ENCODE results near the gene BICD1.
"Not testable (repeated sequence)": the region's sequence is repeated elsewhere in the genome, so short reads cannot be mapped to it uniquely, and the experiment has no call there.

BICD1 gene

GRCh38 chr12:32166510-32166909 is 59.9 kb downstream of the BICD1 start:
- H3K36me3 Mint-ChIP-seq (ENCODE audit: low read depth), result no peaks in the 10 kb centered on the region
- H3K4me3 Mint-ChIP-seq, result no peak overlapping the region
- H3K27ac Mint-ChIP-seq, result no peak overlapping the region
- no peak for DNase-seq (ENCODE audit: low spot score)
- H3K27me3 Mint-ChIP-seq (ENCODE audit: low read depth), result no peaks in the 10 kb centered on the region
- H3K9me3 Mint-ChIP-seq, result no peaks in the 10 kb centered on the region
- no peaks in the 10 kb centered on the region for H3K4me1 Mint-ChIP-seq (ENCODE audit: low read depth)

- Mint-ChIP-seq H3K27ac (no peak overlapping the region), H3K27me3 (ENCODE audit: low read depth) (no peaks in the 10 kb centered on the region), H3K36me3 (ENCODE audit: low read depth) (no peaks in the 10 kb centered on the region), H3K4me3 (no peak overlapping the region), H3K9me3 (no peaks in the 10 kb centered on the region), H3K4me1 (ENCODE audit: low read depth) (no peaks in the 10 kb centered on the region)
- DNase-seq (ENCODE audit: low spot score), result no peak
Measured at GRCh38 chr12:32170437-32170998, 63.9 kb downstream of the BICD1 start.

GRCh38 chr12:32171211-32171610 is 64.6 kb downstream of the BICD1 start:
- no peak for DNase-seq (ENCODE audit: low spot score)
- Mint-ChIP-seq H3K9me3 (no peaks in the 10 kb centered on the region), H3K4me1 (ENCODE audit: low read depth) (no peaks in the 10 kb centered on the region), H3K27ac (no peak overlapping the region), H3K27me3 (ENCODE audit: low read depth) (no peaks in the 10 kb centered on the region), H3K36me3 (ENCODE audit: low read depth) (no peaks in the 10 kb centered on the region), H3K4me3 (no peak overlapping the region)

GRCh38 chr12:32176606-32177005 is 70.0 kb downstream of the BICD1 start:
- no peak overlapping the region for H3K27ac Mint-ChIP-seq
- H3K9me3 Mint-ChIP-seq, result no peaks in the 10 kb centered on the region

GRCh38 chr12:32178341-32179010 is 71.8 kb downstream of the BICD1 start:
- H3K9me3 Mint-ChIP-seq, result no peaks in the 10 kb centered on the region
- no peaks in the 10 kb centered on the region for H3K4me1 Mint-ChIP-seq (ENCODE audit: low read depth)
- H3K36me3 Mint-ChIP-seq (ENCODE audit: low read depth), result no peaks in the 10 kb centered on the region
- no peaks in the 10 kb centered on the region for H3K27me3 Mint-ChIP-seq (ENCODE audit: low read depth)
- H3K4me3 Mint-ChIP-seq, result no peak overlapping the region
- DNase-seq (ENCODE audit: low spot score), result no peak
- no peak overlapping the region for H3K27ac Mint-ChIP-seq

More at GRCh38 chr12:32176606-32177005, 70.0 kb downstream of the BICD1 start:
- Mint-ChIP-seq H3K4me3 (no peak overlapping the region), H3K36me3 (ENCODE audit: low read depth) (no peaks in the 10 kb centered on the region), H3K27me3 (ENCODE audit: low read depth) (no peaks in the 10 kb centered on the region), H3K4me1 (ENCODE audit: low read depth) (no peaks in the 10 kb centered on the region)
- no peak for DNase-seq (ENCODE audit: low spot score)

GRCh38 chr12:32179011-32179395 is 72.4 kb downstream of the BICD1 start:
- H3K4me3 Mint-ChIP-seq, result no peak overlapping the region

GRCh38 chr12:32181498-32182175 is 75.0 kb downstream of the BICD1 start:
- H3K9me3 Mint-ChIP-seq, result no peaks in the 10 kb centered on the region
- H3K4me3 Mint-ChIP-seq, result no peak overlapping the region
- DNase-seq (ENCODE audit: low spot score), result no peak
- no peak overlapping the region for H3K27ac Mint-ChIP-seq
- H3K4me1 Mint-ChIP-seq (ENCODE audit: low read depth), result no peaks in the 10 kb centered on the region
- H3K27me3 Mint-ChIP-seq (ENCODE audit: low read depth), result no peaks in the 10 kb centered on the region
- no peaks in the 10 kb centered on the region for H3K36me3 Mint-ChIP-seq (ENCODE audit: low read depth)

More at GRCh38 chr12:32179011-32179395, 72.4 kb downstream of the BICD1 start:
- Mint-ChIP-seq H3K4me1 (ENCODE audit: low read depth) (no peaks in the 10 kb centered on the region), H3K27ac (no peak overlapping the region), H3K27me3 (ENCODE audit: low read depth) (no peaks in the 10 kb centered on the region), H3K36me3 (ENCODE audit: low read depth) (no peaks in the 10 kb centered on the region), H3K9me3 (no peaks in the 10 kb centered on the region)
- DNase-seq (ENCODE audit: low spot score), result no peak

- no peaks in the 10 kb centered on the region for H3K4me1 Mint-ChIP-seq (ENCODE audit: low read depth)
- no peaks in the 10 kb centered on the region for H3K9me3 Mint-ChIP-seq
- DNase-seq (ENCODE audit: low spot score), result no peak
- H3K27me3 Mint-ChIP-seq (ENCODE audit: low read depth), result no peaks in the 10 kb centered on the region
- H3K4me3 Mint-ChIP-seq, result no peak overlapping the region
- no peak overlapping the region for H3K27ac Mint-ChIP-seq
- H3K36me3 Mint-ChIP-seq (ENCODE audit: low read depth), result no peaks in the 10 kb centered on the region
Measured at GRCh38 chr12:32183650-32184049, 77.0 kb downstream of the BICD1 start.

GRCh38 chr12:32187127-32187526 is 80.5 kb downstream of the BICD1 start:
- not testable (repeated sequence) for H3K27me3 Mint-ChIP-seq (ENCODE audit: low read depth); H3K9me3 Mint-ChIP-seq; H3K27ac Mint-ChIP-seq; DNase-seq (ENCODE audit: low spot score); H3K4me1 Mint-ChIP-seq (ENCODE audit: low read depth); H3K36me3 Mint-ChIP-seq (ENCODE audit: low read depth); H3K4me3 Mint-ChIP-seq

- Mint-ChIP-seq H3K4me3 (no peak overlapping the region), H3K27me3 (ENCODE audit: low read depth) (no peaks in the 10 kb centered on the region), H3K4me1 (ENCODE audit: low read depth) (no peaks in the 10 kb centered on the region), H3K36me3 (ENCODE audit: low read depth) (peaks cover 4% of the 10 kb centered on the region), H3K9me3 (peaks cover 28% of the 10 kb centered on the region), H3K27ac (no peak overlapping the region)
- no peak for DNase-seq (ENCODE audit: low spot score)
Measured at GRCh38 chr12:32191445-32191844, 84.8 kb downstream of the BICD1 start.

- Mint-ChIP-seq H3K36me3 (ENCODE audit: low read depth) (peaks cover 4% of the 10 kb centered on the region), H3K9me3 (peaks cover 29% of the 10 kb centered on the region), H3K27me3 (ENCODE audit: low read depth) (no peaks in the 10 kb centered on the region), H3K4me3 (no peak overlapping the region), H3K4me1 (ENCODE audit: low read depth) (no peaks in the 10 kb centered on the region), H3K27ac (no peak overlapping the region)
- no peak for DNase-seq (ENCODE audit: low spot score)
Measured at GRCh38 chr12:32196250-32197198, 89.9 kb downstream of the BICD1 start.

- DNase-seq (ENCODE audit: low spot score), result no peak
- no peak overlapping the region for H3K4me3 Mint-ChIP-seq
- H3K27me3 Mint-ChIP-seq (ENCODE audit: low read depth), result no peaks in the 10 kb centered on the region
- H3K27ac Mint-ChIP-seq, result no peak overlapping the region
- peaks cover 4% of the 10 kb centered on the region for H3K36me3 Mint-ChIP-seq (ENCODE audit: low read depth)
- no peaks in the 10 kb centered on the region for H3K4me1 Mint-ChIP-seq (ENCODE audit: low read depth)
- H3K9me3 Mint-ChIP-seq, result peaks cover 29% of the 10 kb centered on the region
Measured at GRCh38 chr12:32197421-32197820, 90.8 kb downstream of the BICD1 start.

- Mint-ChIP-seq H3K4me1 (ENCODE audit: low read depth) (no peaks in the 10 kb centered on the region), H3K27ac (no peak overlapping the region), H3K36me3 (ENCODE audit: low read depth) (peaks cover 4% of the 10 kb centered on the region), H3K9me3 (peaks cover 26% of the 10 kb centered on the region), H3K27me3 (ENCODE audit: low read depth) (no peaks in the 10 kb centered on the region), H3K4me3 (no peak overlapping the region)
- no peak for DNase-seq (ENCODE audit: low spot score)
Measured at GRCh38 chr12:32198555-32198954, 91.9 kb downstream of the BICD1 start.

- H3K27me3 Mint-ChIP-seq (ENCODE audit: low read depth), result no peaks in the 10 kb centered on the region
- peaks cover 5% of the 10 kb centered on the region for H3K9me3 Mint-ChIP-seq
- no peaks in the 10 kb centered on the region for H3K36me3 Mint-ChIP-seq (ENCODE audit: low read depth)
- no peaks in the 10 kb centered on the region for H3K4me1 Mint-ChIP-seq (ENCODE audit: low read depth)
- H3K27ac Mint-ChIP-seq, result no peak overlapping the region
- H3K4me3 Mint-ChIP-seq, result no peak overlapping the region
- DNase-seq (ENCODE audit: low spot score), result no peak
Measured at GRCh38 chr12:32201096-32201495, 94.4 kb downstream of the BICD1 start.
